ENCODE data around the gene MBOAT1.

DNA sequence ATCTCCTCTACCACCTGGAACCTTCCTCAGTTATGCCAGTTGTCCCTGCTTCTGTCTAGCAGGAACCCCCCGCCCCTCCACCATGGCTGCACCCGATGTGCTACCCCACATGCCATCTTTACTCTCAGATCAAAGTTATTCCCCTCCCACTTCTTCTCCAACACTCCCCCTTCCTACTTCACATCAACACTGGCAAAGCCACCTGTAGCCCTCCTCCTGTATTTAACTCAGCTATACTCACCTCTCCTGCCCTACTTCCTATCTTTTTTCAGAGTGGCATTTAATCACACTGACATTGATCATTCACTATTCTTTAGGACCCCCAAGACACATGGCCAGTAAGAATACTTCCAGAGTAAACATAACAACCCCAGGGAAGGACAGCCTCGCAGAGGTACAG is 84.3 kb downstream of the MBOAT1 start:
- TF ChIP-seq SRF (IDR thresholded peaks at IDR 0.05; ENCODE audit: low read depth, low read length), result no peak
- TF ChIP-seq, protein P1, sequence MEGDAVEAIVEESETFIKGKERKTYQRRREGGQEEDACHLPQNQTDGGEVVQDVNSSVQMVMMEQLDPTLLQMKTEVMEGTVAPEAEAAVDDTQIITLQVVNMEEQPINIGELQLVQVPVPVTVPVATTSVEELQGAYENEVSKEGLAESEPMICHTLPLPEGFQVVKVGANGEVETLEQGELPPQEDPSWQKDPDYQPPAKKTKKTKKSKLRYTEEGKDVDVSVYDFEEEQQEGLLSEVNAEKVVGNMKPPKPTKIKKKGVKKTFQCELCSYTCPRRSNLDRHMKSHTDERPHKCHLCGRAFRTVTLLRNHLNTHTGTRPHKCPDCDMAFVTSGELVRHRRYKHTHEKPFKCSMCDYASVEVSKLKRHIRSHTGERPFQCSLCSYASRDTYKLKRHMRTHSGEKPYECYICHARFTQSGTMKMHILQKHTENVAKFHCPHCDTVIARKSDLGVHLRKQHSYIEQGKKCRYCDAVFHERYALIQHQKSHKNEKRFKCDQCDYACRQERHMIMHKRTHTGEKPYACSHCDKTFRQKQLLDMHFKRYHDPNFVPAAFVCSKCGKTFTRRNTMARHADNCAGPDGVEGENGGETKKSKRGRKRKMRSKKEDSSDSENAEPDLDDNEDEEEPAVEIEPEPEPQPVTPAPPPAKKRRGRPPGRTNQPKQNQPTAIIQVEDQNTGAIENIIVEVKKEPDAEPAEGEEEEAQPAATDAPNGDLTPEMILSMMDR (CRISPR knock-in tag; IDR thresholded peaks at IDR 0.05), result no peak
- no peak for TF ChIP-seq MAFF (IDR thresholded peaks at IDR 0.05; ENCODE audit: low read depth, low read length)
- TF ChIP-seq TBP (CRISPR knock-in tag; IDR thresholded peaks at IDR 0.05), result no peak
- TF ChIP-seq FOXK1 (CRISPR knock-in tag; IDR thresholded peaks at IDR 0.05; ENCODE audit: borderline replicate concordance, low read depth), result no peak
- TF ChIP-seq CHD2 (IDR thresholded peaks at IDR 0.05; ENCODE audit: low read depth, low read length), result no peak
- no peak for TF ChIP-seq TCF7 (IDR thresholded peaks at IDR 0.05; ENCODE audit: low read depth)
- no peak for TF ChIP-seq NR1H2 (CRISPR knock-in tag; IDR thresholded peaks at IDR 0.05; ENCODE audit: borderline replicate concordance, low read depth)
- no peak for TF ChIP-seq ELF4 (CRISPR knock-in tag; IDR thresholded peaks at IDR 0.05; ENCODE audit: borderline replicate concordance)
- TF ChIP-seq ZNF331 (CRISPR knock-in tag; IDR thresholded peaks at IDR 0.05), result no peak

Measured in HepG2 (cell line).